SK-N-MC (cell line): Measurements from ENCODE around the gene SH3RF1.
A peak's percentile ranks its signal among the peaks of the same experiment; 100 is the strongest.

Experiments
- DNase-seq: peaks from one replicate; pipeline ENCODE4 v3.0.0-alpha.2; 2011; ENCODE audit warnings: low read depth, low spot score
- H3K27ac ChIP-seq: fragments of 200-600 bp; sonication (generic); 2 replicates; pipeline ENCODE4 v1.5.1; 2016; ENCODE audit warnings: mixed run types
- H3K36me3 ChIP-seq: fragments of 200-600 bp; sonication (generic); 2 replicates; pipeline ENCODE4 v1.6.1; 2017; ENCODE audit warnings: antibody characterized with exemption, low read length, mixed read lengths; ENCODE audit not compliant: insufficient read depth
- H3K4me3 ChIP-seq: fragments of 200-600 bp; sonication (generic); 2 replicates; pipeline ENCODE4 v1.5.1; 2016
- H3K9ac ChIP-seq: fragments of 200-600 bp; sonication (generic); 2 replicates; pipeline ENCODE4 v1.8.0; 2017; ENCODE audit warnings: mixed run types, mixed read lengths; ENCODE audit not compliant: insufficient read length
- H3K9me3 ChIP-seq: fragments of 200-600 bp; sonication (generic); 2 replicates; pipeline ENCODE4 v1.6.1; 2017; ENCODE audit warnings: low read depth, mild to moderate bottlenecking, antibody characterized with exemption, low read length, moderate library complexity, mixed read lengths
- EZH2 ChIP-seq: fragments of 200-600 bp; sonication (generic); IDR thresholded peaks from one replicate; pipeline ENCODE4 v1.6.1; 2017; ENCODE audit warnings: antibody characterized with exemption
- FOXP2 ChIP-seq: optimal IDR thresholded peaks from 2 replicates; pipeline ENCODE3; 2011; ENCODE audit warnings: mild to moderate bottlenecking, moderate library complexity; ENCODE audit not compliant: insufficient read depth; ENCODE audit errors: extremely low read length, control extremely low read depth
- POLR2AphosphoS5 ChIP-seq: IDR thresholded peaks from 2 replicates; pipeline ENCODE4 v1.6.1; 2012; ENCODE audit warnings: mild to moderate bottlenecking, low read depth, low read length, borderline replicate concordance

The SH3RF1 gene

GRCh38 chr4:169106696-169107229, 164.0 kb downstream of the SH3RF1 start:
- Histone ChIP-seq H3K9ac (no peak overlapping the region), H3K9me3 (no peaks in the 10 kb centered on the region; the same call in 1 of the 2 replicates), H3K4me3 (no peak overlapping the region), H3K36me3 (no peaks in the 10 kb centered on the region), H3K27ac (no peak overlapping the region)
- TF ChIP-seq EZH2 (no peak), POLR2AphosphoS5 (no peak), FOXP2 (no peak)
- no peak for DNase-seq

GRCh38 chr4:169105620-169106019, 165.1 kb downstream of the SH3RF1 start:
- TF ChIP-seq EZH2 (no peak), FOXP2 (no peak), POLR2AphosphoS5 (no peak)
- Histone ChIP-seq H3K9ac (no peak overlapping the region), H3K36me3 (no peaks in the 10 kb centered on the region), H3K27ac (no peak overlapping the region), H3K9me3 (no peaks in the 10 kb centered on the region; the same call in 1 of the 2 replicates), H3K4me3 (no peak overlapping the region)
- no peak for DNase-seq

- no peak overlapping the region for H3K4me3 ChIP-seq
- H3K27ac ChIP-seq: no peak overlapping the region
- DNase-seq: no peak
- H3K9me3 ChIP-seq: no peaks in the 10 kb centered on the region; the same call in 1 of the 2 replicates
- TF ChIP-seq POLR2AphosphoS5 (no peak), EZH2 (no peak), FOXP2 (no peak)
- no peaks in the 10 kb centered on the region for H3K36me3 ChIP-seq
- H3K9ac ChIP-seq: no peak overlapping the region
Observed at GRCh38 chr4:169103966-169104412, 166.8 kb downstream of the SH3RF1 start.

- no peaks in the 10 kb centered on the region; the same call in 1 of the 2 replicates for H3K9me3 ChIP-seq
- no peaks in the 10 kb centered on the region for H3K36me3 ChIP-seq
- DNase-seq: no peak
- TF ChIP-seq EZH2 (no peak), FOXP2 (no peak), POLR2AphosphoS5 (no peak)
- H3K27ac ChIP-seq: 0 out of 2 replicates have a peak overlapping the region, but pooled peaks have one; percentile 11
- H3K4me3 ChIP-seq: no peak overlapping the region
- H3K9ac ChIP-seq: no peak overlapping the region
Observed at GRCh38 chr4:169102026-169102425, 168.7 kb downstream of the SH3RF1 start.

GRCh38 chr4:169100670-169101101, 170.1 kb downstream of the SH3RF1 start:
- Histone ChIP-seq H3K27ac (peak overlapping the region; percentile 88), H3K4me3 (peak overlapping the region; percentile 29), H3K9me3 (no peaks in the 10 kb centered on the region; the same call in 1 of the 2 replicates), H3K36me3 (no peaks in the 10 kb centered on the region), H3K9ac (no peak overlapping the region)
- DNase-seq: no peak
- TF ChIP-seq EZH2: no peak
- TF ChIP-seq FOXP2: no peak
- TF ChIP-seq POLR2AphosphoS5: no peak

GRCh38 chr4:169099771-169100180, 171.0 kb downstream of the SH3RF1 start:
- Histone ChIP-seq H3K36me3 (no peaks in the 10 kb centered on the region), H3K9me3 (no peaks in the 10 kb centered on the region; the same call in 1 of the 2 replicates), H3K4me3 (peak overlapping the region; percentile 56), H3K9ac (no peak overlapping the region), H3K27ac (peak overlapping the region; percentile 88)
- TF ChIP-seq POLR2AphosphoS5 (no peak), EZH2 (no peak), FOXP2 (no peak)
- peak; percentile 40 for DNase-seq

GRCh38 chr4:169098969-169099690, 171.6 kb downstream of the SH3RF1 start:
- H3K9me3 ChIP-seq: no peaks in the 10 kb centered on the region; the same call in 1 of the 2 replicates
- H3K36me3 ChIP-seq: no peaks in the 10 kb centered on the region
- no peak for DNase-seq
- H3K9ac ChIP-seq: peak overlapping the region; percentile 44
- peak overlapping the region; percentile 56 for H3K4me3 ChIP-seq
- TF ChIP-seq FOXP2 (no peak), POLR2AphosphoS5 (no peak), EZH2 (no peak)
- H3K27ac ChIP-seq: peak overlapping the region; percentile 88

- DNase-seq: no peak
- TF ChIP-seq POLR2AphosphoS5 (no peak), FOXP2 (no peak), EZH2 (no peak)
- Histone ChIP-seq H3K9me3 (no peaks in the 10 kb centered on the region; the same call in 1 of the 2 replicates), H3K4me3 (no peak overlapping the region), H3K27ac (peak overlapping the region; percentile 88; the same call in 1 of the 2 replicates), H3K9ac (no peak overlapping the region), H3K36me3 (no peaks in the 10 kb centered on the region)
Observed at GRCh38 chr4:169098532-169098931, 172.2 kb downstream of the SH3RF1 start.
